ENCODE measurements around the gene ABCD4. TPM values are rescaled to one million over a fixed set of nuclear protein-coding genes. Genes with fewer than 3 reads are reported as not detected.

Gene ABCD4
- total RNA-seq, 1 donor from 2014 or later, result 65.3 TPM

GRCh38 chr14:74260525-74261233 lies 42.1 kb downstream of the ABCD4 start:
- no peak for TF ChIP-seq CTCF (conservative IDR thresholded peaks at IDR 0.05; ENCODE audit: low read depth, low read length)
- no peak overlapping the region for H3K4me3 ChIP-seq (ENCODE audit: low read depth, low read length)
- DNase-seq (ENCODE audit: low read depth), result no peak

GRCh38 chr14:74259513-74259912 lies 43.2 kb downstream of the ABCD4 start:
- DNase-seq (ENCODE audit: low read depth), result no peak
- no peak overlapping the region for H3K4me3 ChIP-seq (ENCODE audit: low read depth, low read length)
- no peak for TF ChIP-seq CTCF (conservative IDR thresholded peaks at IDR 0.05; ENCODE audit: low read depth, low read length)

- no peak for TF ChIP-seq CTCF (conservative IDR thresholded peaks at IDR 0.05; ENCODE audit: low read depth, low read length)
- no peak overlapping the region for H3K4me3 ChIP-seq (ENCODE audit: low read depth, low read length)
- DNase-seq (ENCODE audit: low read depth), result no peak
Observed at GRCh38 chr14:74258764-74259035, 44.0 kb downstream of the ABCD4 start.

GRCh38 chr14:74257941-74258763 lies 44.6 kb downstream of the ABCD4 start:
- DNase-seq (ENCODE audit: low read depth), result no peak
- TF ChIP-seq CTCF (conservative IDR thresholded peaks at IDR 0.05; ENCODE audit: low read depth, low read length), result no peak
- peak overlapping the region; percentile 66 for H3K4me3 ChIP-seq (ENCODE audit: low read depth, low read length)

- peak overlapping the region; percentile 66 for H3K4me3 ChIP-seq (ENCODE audit: low read depth, low read length)
- DNase-seq (ENCODE audit: low read depth), result no peak
- peak; percentile 77 for TF ChIP-seq CTCF (conservative IDR thresholded peaks at IDR 0.05; ENCODE audit: low read depth, low read length)
Observed at GRCh38 chr14:74257078-74257940, 45.4 kb downstream of the ABCD4 start.

GRCh38 chr14:74255281-74255680 lies 47.5 kb downstream of the ABCD4 start:
- no peak for TF ChIP-seq CTCF (conservative IDR thresholded peaks at IDR 0.05; ENCODE audit: low read depth, low read length)
- H3K4me3 ChIP-seq (ENCODE audit: low read depth, low read length), result no peak overlapping the region
- no peak for DNase-seq (ENCODE audit: low read depth)

All from epithelial cell of proximal tubule (primary cell).